Keratinocyte (primary cell): ENCODE measurements around the gene USF3. TPM values are rescaled to one million over a fixed set of nuclear protein-coding genes. Genes with fewer than 3 reads are reported as not detected.

Source experiments
- DNase-seq: peaks from one replicate; pipeline ENCODE4 v3.0.0-alpha.2; 2011; ENCODE audit warnings: low read depth, missing footprints, low spot score
- FAIRE-seq: peaks from 2 replicates; lab custom pipeline; 2011; peaks lifted over from hg19 to GRCh38; lab: Jason Lieb, UNC
- H2AFZ ChIP-seq: 2 replicates; pipeline ENCODE4 v1.6.0; 2012; ENCODE audit warnings: low read length, control low read depth, inconsistent platforms; ENCODE audit not compliant: control insufficient read depth
- H3K27ac ChIP-seq: 2 replicates; pipeline ENCODE4 v1.5.1; 2011; ENCODE audit warnings: low read length; ENCODE audit not compliant: control insufficient read depth, insufficient read depth
- H3K27me3 ChIP-seq: 3 replicates; pipeline ENCODE4 v1.6.0; 2011; ENCODE audit warnings: low read length; ENCODE audit not compliant: control insufficient read depth, insufficient read depth; ENCODE audit errors: extremely low read depth
- H3K36me3 ChIP-seq, 2 experiments: 2 replicates in 1 of 2; 3 replicates in 1 of 2; pipeline ENCODE4 v1.5.1; 2011; ENCODE audit warnings: low read length in 2 of 2, mild to moderate bottlenecking in 1 of 2; ENCODE audit not compliant: control insufficient read depth in 2 of 2, insufficient read depth in 2 of 2; ENCODE audit errors: extremely low read depth in 1 of 2
- H3K4me1 ChIP-seq: 3 replicates; pipeline ENCODE4 v1.5.1; 2011; ENCODE audit warnings: low read length; ENCODE audit not compliant: control insufficient read depth, insufficient read depth; ENCODE audit errors: extremely low read depth
- H3K4me2 ChIP-seq: 3 replicates; pipeline ENCODE4 v1.6.0; 2011; ENCODE audit warnings: low read depth, low read length; ENCODE audit not compliant: control insufficient read depth, insufficient read depth; ENCODE audit errors: extremely low read depth
- H3K4me3 ChIP-seq, 3 experiments: fragments of 200-600 bp in 1 of 3; sonication (generic) in 1 of 3; 2 replicates in 2 of 3; 3 replicates in 1 of 3; pipeline ENCODE4 v1.5.1; 2011 to 2016; ENCODE audit warnings: low read length in 3 of 3, mild to moderate bottlenecking in 3 of 3, control low read depth in 2 of 3, inconsistent platforms in 1 of 3, low read depth in 1 of 3, mixed read lengths in 1 of 3, mixed run types in 1 of 3, moderate library complexity in 1 of 3; ENCODE audit not compliant: control insufficient read depth in 2 of 3, insufficient read depth in 2 of 3; ENCODE audit errors: extremely low read depth in 1 of 3
- H3K79me2 ChIP-seq: 2 replicates; pipeline ENCODE4 v1.6.0; 2012; ENCODE audit warnings: low read length; ENCODE audit not compliant: control insufficient read depth, insufficient read depth
- H3K9ac ChIP-seq: 3 replicates; pipeline ENCODE4 v1.6.0; 2011; ENCODE audit warnings: low read length; ENCODE audit not compliant: control insufficient read depth, insufficient read depth; ENCODE audit errors: extremely low read depth
- H3K9me1 ChIP-seq: 3 replicates; pipeline ENCODE4 v1.6.0; 2011; ENCODE audit warnings: low read length; ENCODE audit not compliant: control insufficient read depth, insufficient read depth; ENCODE audit errors: extremely low read depth
- H3K9me3 ChIP-seq: 2 replicates; pipeline ENCODE4 v1.5.1; 2012; ENCODE audit warnings: low read depth, low read length; ENCODE audit not compliant: control insufficient read depth
- H4K20me1 ChIP-seq: 3 replicates; pipeline ENCODE4 v1.6.0; 2011; ENCODE audit warnings: low read length; ENCODE audit not compliant: control insufficient read depth, insufficient read depth; ENCODE audit errors: extremely low read depth
- EZH2 ChIP-seq: IDR thresholded peaks from one replicate; pipeline ENCODE4 v1.6.1; 2012; ENCODE audit warnings: inconsistent platforms, mild to moderate bottlenecking, low read length, moderate library complexity
- dilution Hi-C: fragments of 300-500 bp; cut with MboI; formaldehyde crosslinking; loops from one replicate; pipeline ENCODE4 v1.7.0; 2020; ENCODE audit warnings: low sequenced_read_pairs; ENCODE audit not compliant: extremely low pct_ligation_motif_present
- polyA plus RNA-seq, 5 experiments: library from polyadenylated mRNA; depleted of rRNA in 3 of 5; stranded (reverse) in 3 of 5; stranded (forward) in 1 of 5; unstranded in 1 of 5; fragments of >200 nt; gene quantifications; 1 replicate in 1 of 5; 2 replicates in 3 of 5; 3 replicates in 1 of 5; pipeline versions ENCODE4 v1.2.1 to v1.2.3, GENCODE V29; 2011 to 2012; ENCODE audit warnings: missing spikeins in 2 of 5, low read depth in 1 of 5, low replicate concordance in 1 of 5
- TF ChIP-seq, protein P1 (sequence below), 3 experiments: IDR thresholded peaks in 1 of 3; conservative IDR thresholded peaks in 1 of 3; optimal IDR thresholded peaks in 1 of 3; 2 replicates in 2 of 3; 3 replicates in 1 of 3; pipeline versions ENCODE3 to v1.5.1; 2011; ENCODE audit warnings: low read length in 3 of 3, mild to moderate bottlenecking in 3 of 3, moderate library complexity in 2 of 3, control low read depth in 1 of 3, inconsistent platforms in 1 of 3; ENCODE audit not compliant: insufficient read depth in 2 of 3; ENCODE audit errors: extremely low read depth in 1 of 3

Gene USF3
- polyA plus RNA-seq, 1 donor (not counting 4 experiments of a cell fraction or from before 2014, with no cell fraction given) = 8.8 TPM

GRCh38 chr3:113676261-113676660 lies 20.2 kb downstream of the USF3 start:
- Histone ChIP-seq H3K4me3 (no peak overlapping the region), H3K9me1 (no peaks in the 10 kb centered on the region), H3K4me1 (no peaks in the 10 kb centered on the region), H4K20me1 (no peaks in the 10 kb centered on the region), H3K9me3 (no peaks in the 10 kb centered on the region), H3K9ac (no peak overlapping the region), H3K27me3 (no peaks in the 10 kb centered on the region), H3K36me3 (peaks cover 0 to 3% of the 10 kb centered on the region in 2 experiments), H2AFZ (no peak overlapping the region), H3K27ac (no peak overlapping the region), H3K4me2 (no peak overlapping the region), H3K79me2 (no peaks in the 10 kb centered on the region)
- DNase-seq = no peak
- dilution Hi-C loops = no loop called here
- no peak for TF ChIP-seq EZH2
- no peak for FAIRE-seq

GRCh38 chr3:113673593-113673992 lies 22.8 kb downstream of the USF3 start:
- TF ChIP-seq, protein P1, sequence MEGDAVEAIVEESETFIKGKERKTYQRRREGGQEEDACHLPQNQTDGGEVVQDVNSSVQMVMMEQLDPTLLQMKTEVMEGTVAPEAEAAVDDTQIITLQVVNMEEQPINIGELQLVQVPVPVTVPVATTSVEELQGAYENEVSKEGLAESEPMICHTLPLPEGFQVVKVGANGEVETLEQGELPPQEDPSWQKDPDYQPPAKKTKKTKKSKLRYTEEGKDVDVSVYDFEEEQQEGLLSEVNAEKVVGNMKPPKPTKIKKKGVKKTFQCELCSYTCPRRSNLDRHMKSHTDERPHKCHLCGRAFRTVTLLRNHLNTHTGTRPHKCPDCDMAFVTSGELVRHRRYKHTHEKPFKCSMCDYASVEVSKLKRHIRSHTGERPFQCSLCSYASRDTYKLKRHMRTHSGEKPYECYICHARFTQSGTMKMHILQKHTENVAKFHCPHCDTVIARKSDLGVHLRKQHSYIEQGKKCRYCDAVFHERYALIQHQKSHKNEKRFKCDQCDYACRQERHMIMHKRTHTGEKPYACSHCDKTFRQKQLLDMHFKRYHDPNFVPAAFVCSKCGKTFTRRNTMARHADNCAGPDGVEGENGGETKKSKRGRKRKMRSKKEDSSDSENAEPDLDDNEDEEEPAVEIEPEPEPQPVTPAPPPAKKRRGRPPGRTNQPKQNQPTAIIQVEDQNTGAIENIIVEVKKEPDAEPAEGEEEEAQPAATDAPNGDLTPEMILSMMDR (optimal IDR thresholded peaks at IDR 0.05 in 1 of 3, IDR thresholded peaks at IDR 0.05 in 1 of 3, conservative IDR thresholded peaks at IDR 0.05 in 1 of 3; ENCODE audit: extremely low read depth in 1 of 3, insufficient read depth in 2 of 3, low read length in 3 of 3) = no peak
- no peak for TF ChIP-seq EZH2
- Histone ChIP-seq H4K20me1 (no peaks in the 10 kb centered on the region), H3K79me2 (no peaks in the 10 kb centered on the region), H3K9me1 (no peaks in the 10 kb centered on the region), H3K9ac (no peak overlapping the region), H3K4me3 (no peak overlapping the region), H3K4me2 (no peak overlapping the region), H3K27ac (no peak overlapping the region), H3K9me3 (no peaks in the 10 kb centered on the region), H3K36me3 (peaks cover 0 to 3% of the 10 kb centered on the region in 2 experiments), H3K4me1 (no peaks in the 10 kb centered on the region), H2AFZ (no peak overlapping the region), H3K27me3 (no peaks in the 10 kb centered on the region)
- DNase-seq (no peak), FAIRE-seq (peak; percentile 29)
- dilution Hi-C loops = no loop called here

GRCh38 chr3:113668015-113668414 lies 28.4 kb downstream of the USF3 start:
- H3K4me3 ChIP-seq = no peak overlapping the region
- no peaks in the 10 kb centered on the region for H3K9me1 ChIP-seq
- H3K9me3 ChIP-seq = no peaks in the 10 kb centered on the region
- no peak overlapping the region for H2AFZ ChIP-seq
- TF ChIP-seq, protein P1 (optimal IDR thresholded peaks at IDR 0.05 in 1 of 3, IDR thresholded peaks at IDR 0.05 in 1 of 3, conservative IDR thresholded peaks at IDR 0.05 in 1 of 3; ENCODE audit: extremely low read depth in 1 of 3, insufficient read depth in 2 of 3, low read length in 3 of 3) = no peak
- TF ChIP-seq EZH2 = no peak
- dilution Hi-C loops = no loop called here
- no peak for DNase-seq
- no peak for FAIRE-seq
- no peaks in the 10 kb centered on the region for H4K20me1 ChIP-seq
- no peak overlapping the region for H3K27ac ChIP-seq
- no peaks in the 10 kb centered on the region for H3K36me3 ChIP-seq
- no peaks in the 10 kb centered on the region for H3K4me1 ChIP-seq
- H3K9ac ChIP-seq = no peak overlapping the region
- no peaks in the 10 kb centered on the region for H3K79me2 ChIP-seq
- no peaks in the 10 kb centered on the region for H3K27me3 ChIP-seq
- H3K4me2 ChIP-seq = no peak overlapping the region
